ENCODE data around the gene BCAT1.

GRCh38 chr12:24982250-24982649, 33.3 kb upstream of the BCAT1 start:
- no peak for TF ChIP-seq CTCF (IDR thresholded peaks at IDR 0.05; ENCODE audit: insufficient read depth, low read length, poor library complexity, severe bottlenecking)
- TF ChIP-seq EZH2phosphoT487 (conservative IDR thresholded peaks at IDR 0.05; ENCODE audit: low read length) = no peak

Data from SU-DHL-6 (cell line).